SK-N-SH (cell line): Measurements from ENCODE around the gene HS6ST3. TPM values are rescaled to one million over a fixed set of nuclear protein-coding genes. Genes with fewer than 3 reads are reported as not detected.
"Not testable (repeated sequence)": the region's sequence is repeated elsewhere in the genome, so short reads cannot be mapped to it uniquely, and the experiment has no call there.

Source experiments
- CTCF ChIA-PET: fragments of 300-600, 350-600 bp; formaldehyde crosslinking; extraction: SDS; loops from one replicate; lab custom pipeline; 2021; lab: Yijun Ruan, JAX
- POLR2A ChIA-PET: fragments of 350-600 bp; sonication (Branson Sonifier 250); formaldehyde crosslinking; extraction: SDS; loops from one replicate; lab custom pipeline; 2020; ENCODE audit warnings: antibody characterized with exemption, inconsistent platforms; lab: Yijun Ruan, JAX
- DNase-seq: peaks from one replicate; pipeline ENCODE4 v3.0.0; 2012
- H2AFZ ChIP-seq: fragments of 200-600 bp; sonication (generic); 2 replicates; pipeline ENCODE4 v1.8.1; 2016; ENCODE audit warnings: antibody characterized with exemption, mild to moderate bottlenecking, low read depth
- H3F3A ChIP-seq: fragments of 200-600 bp; sonication (generic); replicated peaks from 2 replicates; pipeline ENCODE3; 2016; ENCODE audit warnings: antibody characterized with exemption, mild to moderate bottlenecking; ENCODE audit not compliant: insufficient read depth
- H3K27ac ChIP-seq, 2 experiments: fragments of 200-500 bp in 1 of 2; fragments of 200-600 bp in 1 of 2; sonication (Bioruptor generic) in 1 of 2; sonication (generic), shearing (Covaris generic) in 1 of 2; 2 replicates each; pipeline versions ENCODE4 v1.5.1 to v1.6.1; 2014 to 2016; ENCODE audit warnings: low read depth in 2 of 2, inconsistent platforms in 1 of 2, low read length in 1 of 2, mild to moderate bottlenecking in 1 of 2, mixed read lengths in 1 of 2
- H3K27me3 ChIP-seq: fragments of 200-600 bp; sonication (generic), shearing (Covaris generic); 2 replicates; pipeline ENCODE4 v1.6.1; 2016; ENCODE audit warnings: mixed run types; ENCODE audit not compliant: insufficient read depth
- H3K36me3 ChIP-seq, 2 experiments: fragments of 200-500 bp in 1 of 2; fragments of 200-600 bp in 1 of 2; sonication (Bioruptor generic) in 1 of 2; sonication (generic) in 1 of 2; replicated peaks in 1 of 2; 2 replicates each; pipeline versions ENCODE3 to v1.5.1; 2014 to 2016; ENCODE audit warnings: low read length in 1 of 2, mild to moderate bottlenecking in 1 of 2; ENCODE audit not compliant: insufficient read depth in 2 of 2, control insufficient read depth in 1 of 2
- H3K4me1 ChIP-seq, 2 experiments: fragments of 200-500 bp in 1 of 2; fragments of 200-600 bp in 1 of 2; sonication (Bioruptor generic) in 1 of 2; sonication (generic), shearing (Covaris generic) in 1 of 2; 2 replicates each; pipeline versions ENCODE4 v1.5.1 to v1.6.1; 2014 to 2016; ENCODE audit warnings: low read depth in 1 of 2, low read length in 1 of 2, mixed run types in 1 of 2; ENCODE audit not compliant: insufficient read depth in 2 of 2, control insufficient read depth in 1 of 2
- H3K4me2 ChIP-seq: fragments of 200-600 bp; sonication (generic), shearing (Covaris generic); 2 replicates; pipeline ENCODE4 v1.6.1; 2017; ENCODE audit warnings: mixed run types
- H3K4me3 ChIP-seq, 2 experiments: fragments of 200-500 bp in 1 of 2; fragments of 200-600 bp in 1 of 2; sonication (Bioruptor generic) in 1 of 2; sonication (generic), shearing (Covaris generic) in 1 of 2; 2 replicates each; pipeline versions ENCODE4 v1.5.1 to v1.8.1; 2014 to 2016; ENCODE audit warnings: low read depth in 2 of 2, inconsistent platforms in 1 of 2, low read length in 1 of 2, mild to moderate bottlenecking in 1 of 2, mixed read lengths in 1 of 2, moderate library complexity in 1 of 2
- H3K79me2 ChIP-seq: fragments of 200-600 bp; sonication (generic); 2 replicates; pipeline ENCODE4 v1.8.1; 2017; ENCODE audit warnings: mild to moderate bottlenecking; ENCODE audit not compliant: insufficient read depth
- H3K9ac ChIP-seq: fragments of 200-600 bp; sonication (generic); 2 replicates; pipeline ENCODE4 v1.6.1; 2017; ENCODE audit warnings: mixed run types
- H3K9me2 ChIP-seq: fragments of 200-600 bp; sonication (generic); 2 replicates; pipeline ENCODE4 v1.6.1; 2017; ENCODE audit warnings: mixed run types
- H3K9me3 ChIP-seq: fragments of 200-600 bp; sonication (generic); 2 replicates; pipeline ENCODE4 v1.6.1; 2017; ENCODE audit warnings: mixed run types, mild to moderate bottlenecking, moderate library complexity
- H4K20me1 ChIP-seq: fragments of 200-600 bp; sonication (generic); 2 replicates; pipeline ENCODE4 v1.6.1; 2017; ENCODE audit warnings: mild to moderate bottlenecking, mixed run types; ENCODE audit not compliant: insufficient read depth
- EZH2phosphoT487 ChIP-seq: fragments of 200-600 bp; sonication (generic); IDR thresholded peaks from 2 replicates; pipeline ENCODE4 v1.6.1; 2017; ENCODE audit warnings: low read depth, mixed run types, mild to moderate bottlenecking, antibody characterized with exemption, moderate library complexity, borderline replicate concordance
- NRF1 ChIP-seq: IDR thresholded peaks from 2 replicates; pipeline ENCODE4 v1.6.1; 2012; ENCODE audit warnings: low read depth, mild to moderate bottlenecking, low read length
- RCOR1 ChIP-seq: fragments of 150-350 bp; IDR thresholded peaks from 2 replicates; pipeline ENCODE4 v1.6.1; 2017; ENCODE audit warnings: antibody characterized with exemption, low read length
- RXRA ChIP-seq: IDR thresholded peaks from 2 replicates; pipeline ENCODE4 v1.4.0; 2012; ENCODE audit warnings: low read depth, mild to moderate bottlenecking, borderline replicate concordance
- whole genome bisulfite sequencing: methylation state at CpG from one replicate; pipeline ENCODE4 v1.1.6; 2017; ENCODE audit warnings: low lambda C conversion rate; 5-methylcytosine and 5-hydroxymethylcytosine counted together
- polyA plus RNA-seq, 3 experiments: library from polyadenylated mRNA; depleted of rRNA; stranded (reverse); fragments of >200 nt; gene quantifications; 2 replicates each; pipeline ENCODE4 v1.2.3, GENCODE V29; 2012
- TF ChIP-seq, protein P1 (sequence below): IDR thresholded peaks from 2 replicates; pipeline ENCODE4 v1.4.0; 2012; ENCODE audit warnings: low read depth
- TF ChIP-seq, protein P2 (sequence below): fragments of 150-350 bp; IDR thresholded peaks from 2 replicates; pipeline ENCODE4 v1.6.1; 2016; ENCODE audit warnings: mild to moderate bottlenecking, low read depth, low read length
- TF ChIP-seq, protein P3 (sequence below): IDR thresholded peaks from 2 replicates; pipeline ENCODE4 v1.6.1; 2012; ENCODE audit warnings: mild to moderate bottlenecking, low read depth, low read length, moderate library complexity
- TF ChIP-seq, protein P4 (sequence below): fragments of 150-350 bp; IDR thresholded peaks from 2 replicates; pipeline ENCODE4 v1.6.1; 2017; ENCODE audit warnings: antibody characterized with exemption, low read length, low read depth, borderline replicate concordance

HS6ST3 gene
- polyA plus RNA-seq, 1 of the 3 experiments (the other 2 are of a cell fraction): under 0.01 TPM

DNA sequence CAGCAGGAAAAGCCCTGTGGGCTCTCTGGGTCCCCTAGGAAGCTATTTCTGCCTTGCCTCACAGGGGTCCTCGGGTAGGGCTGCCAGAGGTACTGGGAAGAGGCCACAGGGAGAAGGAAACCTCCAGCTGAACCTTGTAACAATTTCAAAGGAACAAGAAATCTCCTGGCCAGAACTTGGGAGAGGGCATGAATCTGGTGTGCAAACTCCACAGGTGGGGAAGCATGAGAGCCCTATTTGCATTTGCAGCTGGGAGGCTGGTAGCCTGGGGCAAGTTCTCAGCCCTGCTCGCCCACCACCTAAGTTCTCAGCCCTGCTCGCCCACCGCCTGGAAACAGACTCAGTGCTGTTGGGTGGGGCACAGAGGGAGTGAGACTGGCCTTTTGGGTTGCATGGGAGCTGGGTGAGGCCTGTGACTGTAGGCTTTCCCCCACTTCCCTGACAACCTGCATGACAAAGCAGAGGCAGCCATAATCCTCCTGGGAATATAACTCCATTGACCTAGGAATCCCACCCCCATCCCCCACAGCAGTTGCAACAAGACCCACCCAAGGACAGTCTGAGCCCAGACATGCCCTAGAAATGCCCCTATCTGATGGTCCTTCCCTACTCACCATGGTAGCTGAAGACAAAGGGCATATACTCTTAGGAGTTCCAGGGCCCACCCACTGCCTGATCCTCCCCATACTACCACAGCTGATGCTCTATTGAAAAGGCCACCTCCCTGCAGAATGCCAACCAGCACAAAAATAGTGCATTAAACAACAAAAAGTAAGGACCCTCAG lies 48.4 kb upstream of the HS6ST3 start:
- WGBS: 94% methylated on average over 3 of the region's 4 CpGs

DNA sequence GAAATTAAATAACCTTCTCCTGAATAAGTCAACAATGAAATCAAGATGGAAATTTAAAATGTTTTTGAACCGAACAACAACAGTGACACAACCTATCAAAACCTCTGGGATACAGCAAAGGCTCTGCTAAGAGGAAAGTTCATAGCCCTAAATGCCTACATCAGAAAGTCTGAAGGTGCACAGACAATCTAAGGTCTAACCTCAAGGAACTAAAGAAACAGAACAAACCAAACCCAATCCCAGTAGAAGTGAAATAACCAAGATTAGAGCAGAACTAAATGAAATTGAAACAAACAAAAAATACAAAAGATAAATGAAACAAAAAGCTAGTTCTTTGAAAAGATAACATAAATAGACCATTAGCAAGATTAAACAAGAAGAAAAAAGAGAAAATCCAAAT lies 45.7 kb upstream of the HS6ST3 start:
- CTCF ChIA-PET: interaction anchor here (2.2 kb wide), 1 partner anchor 24 kb away, joined by 5 read pairs; no protein-coding TSS in a partner anchor
- H3K79me2 ChIP-seq: peaks cover 99% of the 10 kb centered on the region
- 97% methylated on average over 1 of the region's 1 CpG for WGBS
- H3K4me2 ChIP-seq: no peak overlapping the region
- H3K4me3 ChIP-seq: no peak overlapping the region
- no peak for DNase-seq
- no peak overlapping the region for H3K9ac ChIP-seq
- H3K27me3 ChIP-seq: no peaks in the 10 kb centered on the region
- TF ChIP-seq, protein P1, sequence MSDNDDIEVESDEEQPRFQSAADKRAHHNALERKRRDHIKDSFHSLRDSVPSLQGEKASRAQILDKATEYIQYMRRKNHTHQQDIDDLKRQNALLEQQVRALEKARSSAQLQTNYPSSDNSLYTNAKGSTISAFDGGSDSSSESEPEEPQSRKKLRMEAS: no peak
- H3K4me1 ChIP-seq: no peaks in the 10 kb centered on the region
- no peaks in the 10 kb centered on the region for H3F3A ChIP-seq
- POLR2A ChIA-PET: no interaction called here
- H2AFZ ChIP-seq: no peak overlapping the region
- H3K27ac ChIP-seq: no peak overlapping the region
- H3K9me2 ChIP-seq: no peaks in the 10 kb centered on the region
- H4K20me1 ChIP-seq: peaks cover 19% of the 10 kb centered on the region
- H3K36me3 ChIP-seq: no peaks in the 10 kb centered on the region
- no peaks in the 10 kb centered on the region for H3K9me3 ChIP-seq

More for the DNA sequence above, 48.4 kb upstream of the HS6ST3 start:
- H3K36me3 ChIP-seq: no peaks in the 10 kb centered on the region
- no peak overlapping the region for H3K9ac ChIP-seq
- no peaks in the 10 kb centered on the region for H3K9me2 ChIP-seq
- H3K79me2 ChIP-seq: peaks cover 98% of the 10 kb centered on the region
- DNase-seq: no peak
- peaks cover 20% of the 10 kb centered on the region for H4K20me1 ChIP-seq
- no peak overlapping the region for H3K4me3 ChIP-seq
- TF ChIP-seq, protein P2, sequence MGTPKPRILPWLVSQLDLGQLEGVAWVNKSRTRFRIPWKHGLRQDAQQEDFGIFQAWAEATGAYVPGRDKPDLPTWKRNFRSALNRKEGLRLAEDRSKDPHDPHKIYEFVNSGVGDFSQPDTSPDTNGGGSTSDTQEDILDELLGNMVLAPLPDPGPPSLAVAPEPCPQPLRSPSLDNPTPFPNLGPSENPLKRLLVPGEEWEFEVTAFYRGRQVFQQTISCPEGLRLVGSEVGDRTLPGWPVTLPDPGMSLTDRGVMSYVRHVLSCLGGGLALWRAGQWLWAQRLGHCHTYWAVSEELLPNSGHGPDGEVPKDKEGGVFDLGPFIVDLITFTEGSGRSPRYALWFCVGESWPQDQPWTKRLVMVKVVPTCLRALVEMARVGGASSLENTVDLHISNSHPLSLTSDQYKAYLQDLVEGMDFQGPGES: no peak
- no peak for TF ChIP-seq RXRA
- TF ChIP-seq RCOR1: no peak
- TF ChIP-seq EZH2phosphoT487: no peak
- TF ChIP-seq, protein P3, sequence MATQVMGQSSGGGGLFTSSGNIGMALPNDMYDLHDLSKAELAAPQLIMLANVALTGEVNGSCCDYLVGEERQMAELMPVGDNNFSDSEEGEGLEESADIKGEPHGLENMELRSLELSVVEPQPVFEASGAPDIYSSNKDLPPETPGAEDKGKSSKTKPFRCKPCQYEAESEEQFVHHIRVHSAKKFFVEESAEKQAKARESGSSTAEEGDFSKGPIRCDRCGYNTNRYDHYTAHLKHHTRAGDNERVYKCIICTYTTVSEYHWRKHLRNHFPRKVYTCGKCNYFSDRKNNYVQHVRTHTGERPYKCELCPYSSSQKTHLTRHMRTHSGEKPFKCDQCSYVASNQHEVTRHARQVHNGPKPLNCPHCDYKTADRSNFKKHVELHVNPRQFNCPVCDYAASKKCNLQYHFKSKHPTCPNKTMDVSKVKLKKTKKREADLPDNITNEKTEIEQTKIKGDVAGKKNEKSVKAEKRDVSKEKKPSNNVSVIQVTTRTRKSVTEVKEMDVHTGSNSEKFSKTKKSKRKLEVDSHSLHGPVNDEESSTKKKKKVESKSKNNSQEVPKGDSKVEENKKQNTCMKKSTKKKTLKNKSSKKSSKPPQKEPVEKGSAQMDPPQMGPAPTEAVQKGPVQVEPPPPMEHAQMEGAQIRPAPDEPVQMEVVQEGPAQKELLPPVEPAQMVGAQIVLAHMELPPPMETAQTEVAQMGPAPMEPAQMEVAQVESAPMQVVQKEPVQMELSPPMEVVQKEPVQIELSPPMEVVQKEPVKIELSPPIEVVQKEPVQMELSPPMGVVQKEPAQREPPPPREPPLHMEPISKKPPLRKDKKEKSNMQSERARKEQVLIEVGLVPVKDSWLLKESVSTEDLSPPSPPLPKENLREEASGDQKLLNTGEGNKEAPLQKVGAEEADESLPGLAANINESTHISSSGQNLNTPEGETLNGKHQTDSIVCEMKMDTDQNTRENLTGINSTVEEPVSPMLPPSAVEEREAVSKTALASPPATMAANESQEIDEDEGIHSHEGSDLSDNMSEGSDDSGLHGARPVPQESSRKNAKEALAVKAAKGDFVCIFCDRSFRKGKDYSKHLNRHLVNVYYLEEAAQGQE: no peak
- TF ChIP-seq, protein P4, sequence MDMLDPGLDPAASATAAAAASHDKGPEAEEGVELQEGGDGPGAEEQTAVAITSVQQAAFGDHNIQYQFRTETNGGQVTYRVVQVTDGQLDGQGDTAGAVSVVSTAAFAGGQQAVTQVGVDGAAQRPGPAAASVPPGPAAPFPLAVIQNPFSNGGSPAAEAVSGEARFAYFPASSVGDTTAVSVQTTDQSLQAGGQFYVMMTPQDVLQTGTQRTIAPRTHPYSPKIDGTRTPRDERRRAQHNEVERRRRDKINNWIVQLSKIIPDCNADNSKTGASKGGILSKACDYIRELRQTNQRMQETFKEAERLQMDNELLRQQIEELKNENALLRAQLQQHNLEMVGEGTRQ: no peak
- TF ChIP-seq NRF1: no peak
- TF ChIP-seq, all 33 proteins: peak for 0
- POLR2A ChIA-PET: no interaction called here
- H3K9me3 ChIP-seq: no peaks in the 10 kb centered on the region
- no peaks in the 10 kb centered on the region for H3K4me1 ChIP-seq
- H3K27ac ChIP-seq: no peak overlapping the region
- H3F3A ChIP-seq: no peaks in the 10 kb centered on the region
- H3K27me3 ChIP-seq: no peaks in the 10 kb centered on the region
- CTCF ChIA-PET: interaction anchor here (1.5 kb wide), 1 partner anchor 21 kb away, joined by 4 read pairs; no protein-coding TSS in a partner anchor
- H2AFZ ChIP-seq: no peak overlapping the region
- no peak overlapping the region for H3K4me2 ChIP-seq

DNA sequence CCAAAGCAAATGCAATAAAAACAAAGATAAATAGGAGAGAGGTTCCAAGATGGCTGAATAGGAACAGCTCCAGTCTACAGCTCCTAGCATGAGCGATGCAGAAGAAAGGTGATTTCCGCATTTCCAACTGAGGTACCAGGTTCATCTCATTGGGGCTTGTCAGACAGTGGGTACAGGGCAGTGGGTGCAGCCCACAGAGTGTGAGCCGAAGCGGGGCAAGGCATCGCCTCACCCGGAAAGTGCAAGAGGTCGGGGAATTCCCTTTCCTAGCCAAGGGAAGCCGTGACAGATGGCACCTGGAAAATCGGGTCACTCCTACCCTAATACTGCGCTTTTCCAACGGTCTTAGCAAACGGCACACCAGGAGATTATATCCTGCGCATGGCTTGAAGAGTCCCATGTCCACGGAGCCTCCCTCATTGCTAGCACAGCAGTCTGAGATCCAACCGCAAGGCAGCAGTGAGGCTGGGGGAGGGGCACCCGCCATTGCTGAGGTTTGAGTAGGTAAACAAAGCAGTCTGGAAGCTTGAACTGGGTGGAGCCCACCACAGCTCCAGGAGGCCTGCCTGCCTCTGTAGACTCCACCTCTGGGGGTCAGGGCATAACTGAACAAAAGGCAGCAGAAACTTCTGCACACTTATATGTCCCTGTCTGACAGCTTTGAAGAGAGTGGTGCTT lies 43.3 kb upstream of the HS6ST3 start:
- 96% methylated on average over 16 of the region's 16 CpGs for WGBS
- H4K20me1 ChIP-seq: peaks cover 19% of the 10 kb centered on the region
- H3K79me2 ChIP-seq: peaks cover 99% of the 10 kb centered on the region
- H3K36me3 ChIP-seq, H3F3A ChIP-seq, H2AFZ ChIP-seq, H3K4me2 ChIP-seq, DNase-seq, CTCF ChIA-PET, POLR2A ChIA-PET, H3K27me3 ChIP-seq, H3K27ac ChIP-seq, H3K9me2 ChIP-seq, H3K9ac ChIP-seq, H3K4me1 ChIP-seq, H3K4me3 ChIP-seq, H3K9me3 ChIP-seq: not testable (repeated sequence)
